ENCODE measurements around the gene MXD1.

Gene MXD1

GRCh38 chr2:69952336-69953115 lies 37.6 kb downstream of the MXD1 start:
- no peak for DNase-seq (ENCODE audit: low read depth in 2 of 2)

- no peak for DNase-seq (ENCODE audit: low read depth in 2 of 2)
These were observed 39.2 kb downstream of the MXD1 start for GRCh38 chr2:69954084-69954483.

GRCh38 chr2:69955029-69955428 lies 40.1 kb downstream of the MXD1 start:
- DNase-seq (ENCODE audit: low read depth in 2 of 2): no peak

- no peak for DNase-seq (ENCODE audit: low read depth in 2 of 2)
These were observed 41.6 kb downstream of the MXD1 start for GRCh38 chr2:69956475-69956979.

- DNase-seq (ENCODE audit: low read depth in 2 of 2): no peak
These were observed 43.1 kb downstream of the MXD1 start for GRCh38 chr2:69957965-69958364.

- no peak for DNase-seq (ENCODE audit: low read depth in 2 of 2)
These were observed 43.6 kb downstream of the MXD1 start for GRCh38 chr2:69958480-69958879.

GRCh38 chr2:69959425-69959824 lies 44.5 kb downstream of the MXD1 start:
- DNase-seq (ENCODE audit: low read depth in 2 of 2): no peak

- no peak for DNase-seq (ENCODE audit: low read depth in 2 of 2)
These were observed 45.9 kb downstream of the MXD1 start for GRCh38 chr2:69960821-69961220.

- no peak for DNase-seq (ENCODE audit: low read depth in 2 of 2)
These were observed 46.6 kb downstream of the MXD1 start, which contains the start of gene ASPRV1 for GRCh38 chr2:69961496-69961895. Gene ASPRV1 (minus strand): TSS chr2:69961631. CDS start chr2:69961436, 195 bp downstream.

GRCh38 chr2:69962986-69963730 lies 48.2 kb downstream of the MXD1 start:
- DNase-seq (ENCODE audit: low read depth in 2 of 2): no peak

- no peak for DNase-seq (ENCODE audit: low read depth in 2 of 2)
These were observed 49.5 kb downstream of the MXD1 start for GRCh38 chr2:69964353-69964841.

- DNase-seq (ENCODE audit: low read depth in 2 of 2): no peak
These were observed 51.0 kb downstream of the MXD1 start for GRCh38 chr2:69965756-69966445.

- DNase-seq (ENCODE audit: low read depth in 2 of 2): no peak
These were observed 51.6 kb downstream of the MXD1 start for GRCh38 chr2:69966496-69966895.

- DNase-seq (ENCODE audit: low read depth in 2 of 2): no peak
These were observed 53.7 kb downstream of the MXD1 start for GRCh38 chr2:69968609-69969008.

- DNase-seq (ENCODE audit: low read depth in 2 of 2): no peak
These were observed 54.4 kb downstream of the MXD1 start for GRCh38 chr2:69969126-69969983.

- DNase-seq (ENCODE audit: low read depth in 2 of 2): no peak
These were observed 55.1 kb downstream of the MXD1 start for GRCh38 chr2:69969991-69970390.

GRCh38 chr2:69972822-69973221 lies 57.9 kb downstream of the MXD1 start:
- DNase-seq (ENCODE audit: low read depth in 2 of 2): no peak

GRCh38 chr2:69973335-69973735 lies 58.4 kb downstream of the MXD1 start:
- no peak for DNase-seq (ENCODE audit: low read depth in 2 of 2)

- no peak for DNase-seq (ENCODE audit: low read depth in 2 of 2)
These were observed 60.4 kb downstream of the MXD1 start for GRCh38 chr2:69975136-69975852.

GRCh38 chr2:69975853-69976462 lies 61.0 kb downstream of the MXD1 start:
- DNase-seq (ENCODE audit: low read depth in 2 of 2): no peak

Measured in activated CD4-positive, alpha-beta T cell treated with anti-CD3 and anti-CD28 coated beads for 24 hours (primary cell).